ENCODE results near the gene CDH13.

Gene CDH13

GRCh38 chr16:83724585-83724984 is 1097.8 kb downstream of the CDH13 start:
- TF ChIP-seq CTCF (IDR thresholded peaks at IDR 0.05): no peak
- Histone ChIP-seq H3K4me1 (no peaks in the 10 kb centered on the region), H3K36me3 (no peaks in the 10 kb centered on the region), H3K27me3 (no peaks in the 10 kb centered on the region), H3K27ac (no peak overlapping the region), H3K4me3 (no peak overlapping the region), H3K9me3 (no peaks in the 10 kb centered on the region)
- no peak for DNase-seq
- intact Hi-C loops (cut with DNase I; ENCODE audit: low total_unique reads): no loop called here

- H3K36me3 ChIP-seq: no peaks in the 10 kb centered on the region
- intact Hi-C loops (cut with DNase I; ENCODE audit: low total_unique reads): no loop called here
- H3K9me3 ChIP-seq: no peaks in the 10 kb centered on the region
- no peak overlapping the region for H3K27ac ChIP-seq
- TF ChIP-seq CTCF (IDR thresholded peaks at IDR 0.05): no peak
- H3K27me3 ChIP-seq: no peaks in the 10 kb centered on the region
- no peak overlapping the region for H3K4me3 ChIP-seq
- DNase-seq: no peak
- H3K4me1 ChIP-seq: no peaks in the 10 kb centered on the region
Measured at GRCh38 chr16:83725313-83725712, 1098.5 kb downstream of the CDH13 start.

GRCh38 chr16:83727018-83727417 is 1100.2 kb downstream of the CDH13 start:
- TF ChIP-seq CTCF (IDR thresholded peaks at IDR 0.05): no peak
- Histone ChIP-seq H3K9me3 (no peaks in the 10 kb centered on the region), H3K27me3 (no peaks in the 10 kb centered on the region), H3K4me1 (no peaks in the 10 kb centered on the region), H3K36me3 (no peaks in the 10 kb centered on the region), H3K27ac (no peak overlapping the region), H3K4me3 (no peak overlapping the region)
- intact Hi-C loops (cut with DNase I; ENCODE audit: low total_unique reads): no loop called here
- no peak for DNase-seq

- H3K36me3 ChIP-seq: no peaks in the 10 kb centered on the region
- no peak for DNase-seq
- H3K4me3 ChIP-seq: no peak overlapping the region
- H3K27ac ChIP-seq: no peak overlapping the region
- no peaks in the 10 kb centered on the region for H3K9me3 ChIP-seq
- no peaks in the 10 kb centered on the region for H3K4me1 ChIP-seq
- TF ChIP-seq CTCF (IDR thresholded peaks at IDR 0.05): no peak
- H3K27me3 ChIP-seq: no peaks in the 10 kb centered on the region
- intact Hi-C loops (cut with DNase I; ENCODE audit: low total_unique reads): no loop called here
Measured at GRCh38 chr16:83727751-83728352, 1101.1 kb downstream of the CDH13 start.

- H3K36me3 ChIP-seq: no peaks in the 10 kb centered on the region
- no peak overlapping the region for H3K27ac ChIP-seq
- intact Hi-C loops (cut with DNase I; ENCODE audit: low total_unique reads): no loop called here
- H3K9me3 ChIP-seq: no peaks in the 10 kb centered on the region
- no peak for DNase-seq
- no peak for TF ChIP-seq CTCF (IDR thresholded peaks at IDR 0.05)
- no peaks in the 10 kb centered on the region for H3K4me1 ChIP-seq
- no peak overlapping the region for H3K4me3 ChIP-seq
- H3K27me3 ChIP-seq: no peaks in the 10 kb centered on the region
Measured at GRCh38 chr16:83728492-83728891, 1101.7 kb downstream of the CDH13 start.

GRCh38 chr16:83730812-83731211 is 1104.0 kb downstream of the CDH13 start:
- H3K27ac ChIP-seq: no peak overlapping the region
- intact Hi-C loops (cut with DNase I; ENCODE audit: low total_unique reads): no loop called here
- no peak overlapping the region for H3K4me3 ChIP-seq
- no peaks in the 10 kb centered on the region for H3K4me1 ChIP-seq
- H3K27me3 ChIP-seq: no peaks in the 10 kb centered on the region
- no peak for DNase-seq
- H3K36me3 ChIP-seq: no peaks in the 10 kb centered on the region
- no peaks in the 10 kb centered on the region for H3K9me3 ChIP-seq
- TF ChIP-seq CTCF (IDR thresholded peaks at IDR 0.05): no peak

Measured in tibial artery (tissue), 4 donors.